NK-92 (cell line): Measurements from ENCODE around the gene DNAJB11.
"Not testable (repeated sequence)": the region's sequence is repeated elsewhere in the genome, so short reads cannot be mapped to it uniquely, and the experiment has no call there.

Experiments
- DNase-seq: peaks from one replicate; lab custom pipeline; 2025; ENCODE audit not compliant: unreplicated experiment; lab: John Stamatoyannopoulos, UW

DNAJB11 gene

DNA sequence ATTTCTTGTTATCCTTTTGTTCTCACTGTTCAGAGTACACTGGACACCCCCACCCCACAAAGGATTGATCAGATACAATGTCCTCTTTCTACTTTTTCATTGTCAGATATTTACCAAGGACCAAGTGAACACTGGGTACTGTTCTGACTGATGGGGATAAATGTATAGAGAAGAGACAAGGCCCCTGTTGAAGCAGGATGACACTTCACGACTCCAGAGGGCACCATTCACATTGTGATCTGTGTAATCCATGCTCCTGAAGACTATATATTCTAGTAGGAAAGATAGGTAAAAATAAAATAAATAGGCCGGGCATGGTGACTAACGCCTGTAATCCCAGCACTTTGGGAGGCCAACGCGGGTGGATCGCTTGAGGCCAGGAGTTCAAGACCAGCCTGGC is 19.1 kb upstream of the DNAJB11 start:
- no peak for DNase-seq

DNA sequence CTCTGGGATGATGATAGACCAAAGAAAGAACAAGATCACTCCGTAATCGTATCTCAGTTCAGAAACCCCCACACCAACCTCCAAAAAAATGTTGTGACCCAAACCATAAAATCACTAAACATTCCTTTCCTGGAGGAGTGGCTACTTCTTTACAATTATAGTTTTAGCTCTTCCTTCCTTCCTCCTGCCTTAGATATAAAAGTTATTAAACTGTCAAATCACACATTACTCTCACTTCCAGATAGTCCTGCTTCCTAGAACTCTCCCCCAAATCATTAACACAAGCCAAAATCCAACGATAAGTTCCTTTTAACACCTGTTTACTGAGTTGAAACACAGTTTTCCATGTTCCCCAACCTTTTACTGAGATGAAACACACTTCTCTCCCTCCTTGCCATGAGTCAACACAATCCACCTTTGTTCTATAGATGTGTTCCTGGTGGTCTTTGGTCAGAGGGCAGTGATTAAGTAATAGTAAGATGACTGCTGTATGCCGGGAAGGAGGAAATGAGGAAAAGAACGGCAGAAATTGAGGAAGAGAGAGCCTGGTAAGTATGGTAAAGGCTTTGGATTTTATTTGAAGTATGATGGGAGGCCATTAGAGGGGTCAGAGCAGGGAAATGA is 18.0 kb upstream of the DNAJB11 start:
- DNase-seq = no peak

DNA sequence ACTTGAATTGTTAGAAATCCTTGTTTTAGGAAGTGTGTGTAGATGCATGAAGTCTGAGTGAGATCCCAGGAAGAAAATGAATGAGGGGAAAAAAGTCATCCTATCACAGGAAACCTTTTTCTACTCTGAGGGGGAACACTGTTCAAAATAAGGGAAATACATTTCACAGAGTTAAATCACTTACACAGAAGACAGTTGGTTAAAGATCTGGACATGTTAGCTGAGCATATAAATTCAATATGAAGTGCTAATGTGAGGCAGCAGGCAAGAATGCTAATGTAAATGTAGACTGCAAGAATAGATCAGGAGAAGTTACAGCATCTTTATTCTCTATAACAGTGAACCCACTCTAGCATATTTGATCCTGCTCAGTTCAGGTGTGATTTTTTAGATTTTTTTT is 5.9 kb upstream of the DNAJB11 start:
- DNase-seq = no peak

DNA sequence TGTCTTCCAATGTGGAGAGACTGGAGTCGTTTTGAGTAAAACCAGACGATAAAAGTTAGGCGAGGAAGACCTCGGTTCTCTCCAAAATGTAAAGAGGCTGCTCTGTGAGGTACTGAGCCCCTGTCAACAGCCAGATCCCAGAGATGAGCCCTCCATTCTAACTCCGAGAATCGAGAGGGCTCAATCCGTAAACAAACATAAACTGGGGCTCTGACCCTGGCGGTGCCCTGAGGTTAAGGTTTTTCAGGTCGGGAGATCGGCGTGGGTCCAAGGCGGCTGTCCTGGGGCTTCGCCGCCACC is 3.8 kb upstream of the DNAJB11 start:
- DNase-seq = no peak

DNA sequence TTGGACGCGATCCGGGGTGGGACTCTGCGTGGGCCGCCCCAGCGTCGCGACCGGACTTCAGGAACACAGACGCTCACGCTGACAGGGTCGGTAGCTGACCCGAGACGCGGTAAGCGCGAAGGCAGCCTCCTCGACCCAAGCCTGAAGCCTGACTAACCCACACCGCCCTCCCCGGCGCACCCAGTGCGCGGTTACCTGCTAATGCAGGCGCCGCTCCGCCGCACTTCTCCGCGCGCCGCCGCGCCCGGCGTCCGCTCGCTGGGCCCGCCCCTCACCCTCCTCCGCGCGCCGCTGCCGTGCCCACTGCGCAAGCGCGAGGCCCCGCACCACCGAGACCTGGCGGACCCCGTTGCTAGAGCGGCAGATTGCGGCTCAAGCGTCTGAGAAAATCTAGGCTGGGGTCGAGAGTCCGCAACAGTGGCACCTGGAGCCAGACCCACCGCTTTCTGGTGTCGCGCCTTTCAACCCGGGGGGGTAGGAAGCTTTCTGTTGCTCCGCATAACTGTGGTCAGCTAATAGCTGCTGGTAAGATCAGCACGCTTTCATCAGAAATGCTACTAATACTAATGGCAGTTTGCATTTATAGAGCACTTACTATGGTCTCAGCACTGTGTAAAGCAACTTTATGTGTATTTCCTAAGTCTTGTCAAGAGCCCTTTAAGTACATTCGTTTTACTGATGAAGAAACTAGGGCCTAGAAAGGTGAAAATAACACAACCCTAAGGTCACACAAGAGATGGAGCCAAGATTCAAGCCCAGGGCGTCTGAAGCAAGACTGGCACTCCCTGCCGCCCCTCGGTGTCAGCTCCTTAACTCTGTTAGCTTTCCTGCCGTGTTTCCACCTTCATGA is 3.2 kb upstream of the DNAJB11 start, which contains the start of gene TBCCD1:
Gene TBCCD1, minus strand, starts transcription at position 268 of the 850 bp plus-strand sequence. CDS start 3,010 bp downstream, outside the sequence.
- DNase-seq = peak; percentile 53

DNA sequence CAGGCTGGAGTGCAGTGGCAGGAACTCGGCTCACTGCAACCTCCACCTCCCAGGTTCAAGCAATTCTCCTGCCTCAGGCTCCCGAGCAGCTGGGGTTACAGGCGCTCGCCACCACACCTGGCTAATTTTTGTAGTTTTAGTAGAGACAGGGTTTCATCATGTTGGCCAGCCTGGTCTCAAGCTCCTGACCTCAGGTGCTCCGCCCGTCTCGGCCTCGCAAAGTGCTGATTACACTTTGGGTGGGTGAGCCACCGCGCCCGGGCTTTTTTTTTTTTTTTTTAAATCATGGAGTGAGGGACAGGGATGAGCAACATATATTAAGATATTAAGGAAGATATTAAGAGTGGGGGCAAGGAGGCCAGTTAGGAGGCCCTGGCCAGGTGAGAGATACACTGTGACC is 1.2 kb upstream of the DNAJB11 start:
- DNase-seq = not testable (repeated sequence)

DNA sequence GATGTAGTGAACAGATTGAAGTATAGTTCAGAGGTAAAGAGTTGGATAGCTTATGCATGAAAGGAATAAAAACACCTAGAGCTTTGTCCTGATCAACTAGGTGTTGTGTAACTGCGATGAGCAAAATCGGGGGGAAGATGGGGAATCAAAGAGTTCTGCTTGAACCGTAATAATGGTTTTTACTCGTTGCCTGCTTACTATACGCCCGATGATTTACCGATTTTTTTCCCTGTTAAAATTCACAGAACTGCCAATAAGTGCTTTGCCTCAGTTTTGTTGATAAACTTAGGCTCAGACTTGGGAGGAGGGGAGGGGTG is 783 bp upstream of the DNAJB11 start:
- DNase-seq = no peak

DNA sequence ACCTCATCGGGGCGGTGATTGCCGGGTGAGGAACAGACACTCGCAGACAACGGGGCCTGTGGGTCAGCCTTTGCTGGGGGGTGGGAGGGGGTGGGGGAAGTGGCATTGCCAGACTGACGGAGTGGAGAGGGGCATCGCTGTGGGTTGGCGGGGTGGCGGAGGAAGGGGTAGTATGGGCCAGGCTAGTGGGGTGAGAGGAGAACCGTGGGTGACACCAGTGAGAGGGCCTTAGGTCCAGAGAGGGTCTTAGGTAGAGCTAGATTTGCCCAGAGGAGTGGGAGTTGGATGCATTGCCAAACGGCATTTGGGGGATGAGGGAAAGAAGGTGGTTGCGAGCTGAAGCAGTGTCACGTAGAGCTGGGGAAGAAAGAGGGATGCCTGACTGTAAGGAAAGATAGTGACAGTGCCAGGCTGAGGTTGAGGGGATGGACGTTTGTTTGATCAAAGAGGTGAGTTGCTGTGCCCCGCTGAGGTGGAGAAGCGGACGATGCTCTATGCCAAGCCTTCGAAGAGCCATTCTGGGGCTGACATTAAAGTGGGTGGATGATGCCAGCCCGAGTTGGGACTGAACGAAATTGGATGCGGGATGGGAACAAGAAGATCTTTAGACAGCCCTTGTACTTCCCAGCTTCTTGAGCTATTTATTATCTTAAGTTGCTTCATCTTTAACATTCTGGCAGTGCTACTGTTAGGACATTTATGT is 572 bp downstream of the DNAJB11 start:
- DNase-seq = no peak

DNA sequence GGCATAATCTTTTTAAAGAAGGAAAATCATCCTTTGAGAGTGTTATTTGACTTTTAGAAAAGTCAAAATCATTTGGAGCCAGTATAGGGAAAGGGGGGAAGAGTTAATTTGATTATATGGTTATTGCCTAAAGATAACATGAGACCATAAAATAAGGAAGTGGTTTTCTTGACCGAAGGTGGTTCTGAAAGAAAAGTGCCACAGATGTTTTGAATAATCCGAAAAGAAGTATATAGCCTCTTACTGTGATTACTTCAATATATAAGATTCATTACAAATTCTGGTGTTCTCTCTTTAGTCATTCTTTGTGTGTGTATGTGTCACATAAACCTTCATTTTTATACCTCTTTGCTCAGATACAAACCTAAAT is 1.1 kb downstream of the DNAJB11 start:
- no peak for DNase-seq

DNA sequence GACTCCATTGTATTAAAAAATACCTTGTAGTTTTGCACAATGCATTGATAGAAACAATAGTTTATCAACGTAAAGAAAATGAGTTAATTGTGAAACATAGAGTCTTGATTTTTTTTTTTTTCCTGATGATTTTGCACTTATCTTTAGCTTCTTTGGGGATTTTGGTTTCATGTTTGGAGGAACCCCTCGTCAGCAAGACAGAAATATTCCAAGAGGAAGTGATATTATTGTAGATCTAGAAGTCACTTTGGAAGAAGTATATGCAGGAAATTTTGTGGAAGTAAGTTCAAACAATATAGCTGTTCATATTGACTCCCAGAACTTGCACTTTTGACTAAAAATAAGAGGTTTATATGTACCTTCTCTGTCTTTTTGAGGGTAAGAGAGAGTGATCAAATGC is 7.0 kb downstream of the DNAJB11 start:
- no peak for DNase-seq

DNA sequence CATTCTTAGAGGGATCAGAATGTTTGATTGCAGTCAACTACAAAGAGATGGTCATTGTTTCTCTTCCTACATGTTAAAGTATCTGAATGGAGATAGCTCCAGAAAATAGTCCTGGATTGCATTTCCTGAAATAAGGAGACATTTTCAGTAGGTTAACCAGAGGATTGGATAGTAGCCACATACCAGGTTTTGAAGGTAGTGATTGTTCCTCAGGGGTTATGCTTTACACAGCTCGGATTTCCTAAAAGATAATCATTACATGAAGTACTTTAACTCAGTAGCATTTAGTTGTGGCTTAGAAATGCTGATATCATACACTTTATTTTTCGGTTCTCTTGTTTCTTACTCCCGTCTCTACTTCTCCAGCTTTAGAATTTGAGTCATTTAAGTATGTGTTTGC is 10.3 kb downstream of the DNAJB11 start:
- DNase-seq = no peak

DNA sequence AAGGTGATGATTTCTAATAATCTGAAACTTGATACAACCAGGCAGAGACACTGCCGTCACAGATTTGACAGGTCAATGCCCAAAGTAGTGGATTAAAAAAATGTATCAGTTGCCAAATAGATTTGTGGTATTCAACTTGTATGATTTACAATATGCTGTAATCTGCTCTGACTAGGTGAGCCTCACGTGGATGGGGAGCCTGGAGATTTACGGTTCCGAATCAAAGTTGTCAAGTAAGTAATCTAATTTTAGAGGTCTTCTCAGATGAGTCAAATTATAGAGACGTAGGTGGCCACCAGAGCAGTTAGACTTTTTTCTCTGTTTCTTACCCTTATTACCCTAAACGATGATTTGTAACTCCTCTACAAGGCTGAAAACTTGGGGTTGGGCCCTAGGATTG is 12.0 kb downstream of the DNAJB11 start:
- no peak for DNase-seq

DNA sequence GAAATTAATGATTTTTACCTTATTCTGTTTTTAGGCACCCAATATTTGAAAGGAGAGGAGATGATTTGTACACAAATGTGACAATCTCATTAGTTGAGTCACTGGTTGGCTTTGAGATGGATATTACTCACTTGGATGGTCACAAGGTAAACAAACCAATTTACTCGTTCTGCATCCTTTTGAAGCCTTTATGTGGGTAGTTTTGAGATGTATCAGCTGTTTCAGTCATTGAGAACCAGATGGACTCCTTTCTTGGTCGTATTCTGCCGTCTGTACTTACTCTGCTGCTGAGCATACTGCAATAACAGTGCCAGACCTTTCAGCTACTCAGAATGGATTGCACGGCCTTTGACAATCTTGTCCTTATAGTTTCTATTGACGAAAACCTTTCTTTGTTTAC is 13.3 kb downstream of the DNAJB11 start:
- DNase-seq = no peak

DNA sequence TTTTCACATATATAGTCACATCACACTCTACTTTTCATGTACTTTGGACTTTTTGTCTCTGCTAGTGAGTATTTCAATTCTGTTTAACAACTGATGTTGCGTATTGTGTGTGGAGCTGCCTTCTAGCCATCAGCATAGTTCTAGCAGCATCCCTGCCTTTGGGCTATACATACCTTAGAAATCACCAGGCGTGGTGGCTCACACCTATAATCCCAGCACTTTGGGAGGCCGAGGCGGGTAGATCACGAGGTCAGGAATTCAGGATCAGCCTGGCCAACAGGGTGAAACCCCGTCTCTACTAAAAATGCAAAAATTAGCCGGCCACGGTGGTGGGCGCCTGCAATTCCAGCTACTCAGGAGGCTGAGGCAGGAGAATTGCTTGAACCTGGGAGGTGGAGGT is 15.7 kb downstream of the DNAJB11 start:
- not testable (repeated sequence) for DNase-seq

DNA sequence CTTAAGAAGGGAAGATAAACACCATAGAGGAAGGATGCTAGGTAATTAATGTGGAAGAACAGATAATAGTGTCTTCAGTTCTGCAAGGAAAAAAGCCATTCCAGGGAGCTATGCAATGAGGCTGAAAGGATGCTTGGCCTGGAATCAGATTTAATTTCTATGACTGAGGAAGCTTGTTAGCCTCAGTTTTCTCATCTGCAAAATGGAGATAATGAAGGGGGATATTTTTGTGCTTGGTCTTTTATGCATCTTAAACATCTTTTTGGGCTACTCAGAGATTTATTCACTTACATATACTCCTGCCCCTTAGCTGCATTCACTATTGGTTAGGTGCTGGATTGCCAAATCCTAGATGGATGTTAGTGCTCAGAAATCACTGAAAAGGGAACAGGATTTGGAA is 16.7 kb downstream of the DNAJB11 start:
- no peak for DNase-seq

DNA sequence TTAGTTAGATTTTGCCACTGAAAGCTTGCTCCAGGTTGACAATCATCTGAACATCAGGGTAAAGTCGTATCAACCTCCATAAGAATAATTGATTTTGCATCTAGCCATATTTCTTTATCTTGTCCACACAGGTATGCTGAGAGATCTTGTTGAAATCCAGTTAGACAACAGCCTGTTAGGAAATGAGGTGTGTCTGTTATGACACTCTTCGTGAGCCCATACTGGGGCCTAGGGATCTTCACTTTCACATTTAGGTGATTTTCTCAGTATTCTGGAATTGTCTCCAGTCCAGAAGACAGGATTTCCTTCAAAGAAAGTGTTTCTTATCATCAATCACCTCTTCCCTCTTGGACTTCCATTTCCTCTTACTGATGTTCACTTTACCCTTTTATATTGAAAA is 18.1 kb downstream of the DNAJB11 start:
- no peak for DNase-seq

DNA sequence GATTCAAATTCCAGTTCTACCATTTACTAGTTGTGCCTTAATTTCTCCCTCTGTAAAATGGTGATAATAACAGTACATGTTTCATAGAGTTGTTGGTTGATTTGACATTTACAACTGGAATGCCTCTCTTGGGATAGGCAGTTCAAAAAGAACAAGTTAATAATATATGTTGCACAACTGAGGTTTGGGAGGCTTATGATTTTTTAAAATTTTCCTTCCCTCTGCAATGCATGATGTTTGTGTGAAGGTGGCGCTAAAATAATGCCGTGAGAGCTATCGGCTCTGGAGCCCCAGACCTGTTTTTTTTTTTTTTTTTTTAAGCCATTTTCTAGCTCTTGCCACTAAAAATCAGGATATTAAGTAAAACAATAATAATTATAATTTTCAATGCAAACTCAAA is 18.6 kb downstream of the DNAJB11 start:
- DNase-seq = no peak

DNA sequence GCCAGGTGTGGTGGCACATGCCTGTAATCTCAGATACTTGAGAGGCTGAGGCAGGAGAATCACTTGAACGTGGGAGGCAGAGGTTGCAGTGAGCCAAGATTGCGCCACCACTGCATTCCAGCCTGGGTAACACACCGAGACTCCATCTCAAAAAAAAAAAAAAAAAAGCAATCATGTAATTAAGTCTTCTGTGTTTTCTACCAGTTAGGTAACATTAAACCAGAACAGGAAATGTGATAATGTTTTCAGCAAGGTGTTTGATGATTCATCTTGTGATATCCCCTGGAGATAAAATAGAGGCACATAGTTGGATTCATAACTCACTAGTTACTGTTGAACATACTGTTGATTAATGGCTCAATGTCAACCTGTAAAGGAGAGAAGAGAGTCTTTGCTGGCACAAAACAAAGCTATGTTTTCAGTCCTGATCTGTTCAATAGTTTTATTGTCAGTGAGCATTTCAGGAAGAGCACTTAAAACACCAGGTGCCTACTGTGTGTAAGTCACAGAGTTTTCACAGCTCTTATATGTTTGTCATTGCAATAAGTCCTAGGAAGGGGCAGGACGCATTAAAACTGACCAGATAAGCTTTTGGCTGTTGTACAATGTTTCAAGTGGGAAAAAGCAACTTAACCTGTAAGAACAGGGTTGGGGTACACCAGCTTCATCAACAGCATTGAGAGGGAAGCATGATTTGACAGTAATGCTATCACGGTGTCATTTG is 19.5 kb downstream of the DNAJB11 start:
- no peak for DNase-seq

DNA sequence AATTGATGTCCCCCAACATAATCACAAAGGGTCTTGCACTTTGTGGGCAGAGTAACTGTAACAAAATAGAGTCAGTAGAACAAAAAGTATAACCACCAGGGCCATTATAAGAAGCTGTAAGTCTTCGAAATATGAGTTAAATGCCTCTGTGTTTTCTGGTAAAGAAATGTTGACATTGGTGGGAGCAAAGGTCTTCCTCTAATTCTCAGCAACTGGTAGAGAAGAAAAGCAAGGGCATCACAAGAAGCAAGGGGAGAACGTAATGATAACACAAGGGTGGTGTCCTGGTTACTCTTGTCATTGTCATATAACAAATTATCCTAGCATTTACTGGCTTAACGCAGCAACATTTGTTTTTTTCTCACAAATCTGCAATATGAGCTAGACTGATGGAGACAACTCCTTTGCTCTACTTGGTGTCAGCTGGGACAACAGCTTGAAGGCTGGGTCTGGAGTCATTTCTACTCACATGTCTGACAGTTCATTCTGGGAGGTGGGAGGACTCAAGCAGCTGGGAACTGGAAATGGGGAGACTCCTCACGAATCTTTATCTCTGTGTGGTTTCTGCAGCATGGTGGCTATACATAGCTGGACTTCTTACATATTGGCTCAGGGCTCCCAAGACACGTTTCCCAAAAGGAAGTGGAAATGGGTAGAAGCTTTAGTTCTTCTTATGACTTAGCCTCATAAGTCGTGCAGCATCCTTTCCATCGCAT is 20.2 kb downstream of the DNAJB11 start:
- DNase-seq = no peak

DNA sequence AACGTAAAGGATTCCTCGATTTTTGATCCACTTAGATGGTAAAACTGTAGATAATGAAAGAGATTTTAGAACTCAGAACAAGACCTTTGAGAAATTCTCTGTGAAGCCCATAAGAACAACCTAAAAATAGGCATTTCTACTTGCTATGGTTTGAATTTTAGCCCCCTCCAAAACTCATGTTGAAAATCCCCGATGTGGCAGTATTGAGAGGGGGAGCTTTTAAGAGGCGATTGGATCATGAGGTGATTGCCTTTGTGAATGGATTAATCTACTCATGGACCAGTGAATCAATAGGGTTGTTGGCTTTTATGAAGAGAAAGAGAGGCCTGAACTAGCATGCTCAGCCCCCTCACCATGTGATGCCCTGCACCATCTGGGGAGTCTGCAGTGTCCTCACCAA is 22.2 kb downstream of the DNAJB11 start:
- no peak for DNase-seq

DNA sequence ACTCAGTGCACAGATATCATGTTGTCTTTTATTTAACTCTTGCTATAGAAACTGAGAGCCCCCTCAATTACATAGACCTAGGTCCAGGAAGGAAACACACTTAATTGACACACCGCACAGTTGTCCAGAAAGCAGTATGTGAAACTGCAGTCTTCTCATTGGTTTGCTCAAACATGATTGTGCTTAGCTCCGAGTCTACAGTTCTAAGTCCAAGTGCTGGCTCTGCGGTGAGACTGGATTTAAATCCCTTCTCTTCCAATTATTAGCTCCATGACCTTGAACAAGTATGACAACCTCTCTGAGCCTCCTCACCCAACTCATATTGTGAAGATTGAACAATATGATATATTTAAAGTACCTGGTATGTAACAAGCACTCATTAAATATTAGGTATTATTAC is 23.3 kb downstream of the DNAJB11 start:
- DNase-seq = no peak
